Lower leg skin (tissue), 3 donors: ENCODE data around the gene TADA2A.

Source experiments
- CTCF ChIP-seq, 3 donors: fragments of 450-650 bp; IDR thresholded peaks; one replicate each; pipeline ENCODE4 v1.5.1; 2016; ENCODE audit warnings: antibody characterized with exemption in 3 of 3, mild to moderate bottlenecking in 3 of 3, moderate library complexity in 2 of 3
- POLR2A ChIP-seq, 2 donors: fragments of 450-650 bp; IDR thresholded peaks; one replicate each; pipeline ENCODE4 v1.6.1; 2016 to 2017; ENCODE audit warnings: antibody characterized with exemption in 2 of 2, mild to moderate bottlenecking in 1 of 2, moderate library complexity in 1 of 2

- TF ChIP-seq POLR2A (IDR thresholded peaks at IDR 0.05) (no peak), CTCF (IDR thresholded peaks at IDR 0.05) (no peak)
These were observed 95.6 kb downstream of the TADA2A start for GRCh38 chr17:37502009-37502936.
